Mesenchymal stem cell (in vitro differentiated cells and primary cell): ENCODE results near the gene HAND2.

Experiments used
- DNase-seq: peaks from one replicate; pipeline ENCODE4 v3.0.0-alpha.2; 2013
- H2AFZ ChIP-seq: one replicate; pipeline ENCODE4 v1.6.1; 2013; ENCODE audit warnings: low read depth, mild to moderate bottlenecking, control low read depth, inconsistent platforms, low read length, moderate library complexity
- H2AK5ac ChIP-seq: 2 replicates; pipeline ENCODE4 v1.6.1; 2013; ENCODE audit warnings: low read length, moderate library complexity, mild to moderate bottlenecking, inconsistent platforms; ENCODE audit not compliant: severe bottlenecking
- H2BK120ac ChIP-seq: one replicate; pipeline ENCODE4 v1.6.1; 2013; ENCODE audit warnings: low read depth, mild to moderate bottlenecking, inconsistent platforms, low read length, moderate library complexity
- H2BK12ac ChIP-seq, 2 experiments: one replicate each; pipeline ENCODE4 v1.6.1; 2013; ENCODE audit warnings: inconsistent platforms in 2 of 2, low read length in 2 of 2, mild to moderate bottlenecking in 2 of 2, moderate library complexity in 2 of 2, control low read depth in 1 of 2
- H2BK15ac ChIP-seq: one replicate; pipeline ENCODE4 v1.6.1; 2013; ENCODE audit warnings: mild to moderate bottlenecking, low read depth, inconsistent platforms; ENCODE audit not compliant: poor library complexity, severe bottlenecking
- H2BK5ac ChIP-seq: 2 replicates; pipeline ENCODE4 v1.6.1; 2013; ENCODE audit warnings: low read depth, mild to moderate bottlenecking, low read length, control low read depth, inconsistent platforms; ENCODE audit not compliant: poor library complexity, severe bottlenecking
- H3K14ac ChIP-seq, 2 experiments: one replicate each; pipeline ENCODE4 v1.6.1; 2013; ENCODE audit warnings: inconsistent platforms in 2 of 2, low read length in 2 of 2, control low read depth in 1 of 2, mild to moderate bottlenecking in 1 of 2, moderate library complexity in 1 of 2
- H3K18ac ChIP-seq, 2 experiments: one replicate each; pipeline ENCODE4 v1.6.1; 2013; ENCODE audit warnings: inconsistent platforms in 2 of 2, low read length in 2 of 2, control low read depth in 1 of 2, low read depth in 1 of 2, mild to moderate bottlenecking in 1 of 2
- H3K23ac ChIP-seq, 2 experiments: one replicate each; pipeline ENCODE4 v1.6.1; 2013; ENCODE audit warnings: inconsistent platforms in 2 of 2, low read length in 2 of 2, mild to moderate bottlenecking in 2 of 2, moderate library complexity in 2 of 2, control low read depth in 1 of 2
- H3K27ac ChIP-seq: 2 replicates; pipeline ENCODE4 v1.5.1; 2013; ENCODE audit warnings: mild to moderate bottlenecking, moderate library complexity, low read length, control low read depth, inconsistent platforms; ENCODE audit not compliant: poor library complexity, severe bottlenecking
- H3K27me3 ChIP-seq, 2 experiments: 2 replicates each; pipeline versions ENCODE4 v1.6.1 to v1.7.0; 2013; ENCODE audit warnings: low read length in 2 of 2, mild to moderate bottlenecking in 2 of 2, moderate library complexity in 2 of 2, control low read depth in 1 of 2, inconsistent platforms in 1 of 2; ENCODE audit not compliant: control insufficient read depth in 1 of 2, insufficient read depth in 1 of 2
- H3K36me3 ChIP-seq, 2 experiments: 2 replicates each; pipeline versions ENCODE4 v1.6.1 to v1.7.0; 2013; ENCODE audit warnings: low read length in 2 of 2, control low read depth in 1 of 2, inconsistent platforms in 1 of 2, low read depth in 1 of 2, mild to moderate bottlenecking in 1 of 2; ENCODE audit not compliant: insufficient read depth in 2 of 2, control insufficient read depth in 1 of 2
- H3K4ac ChIP-seq, 2 experiments: one replicate each; pipeline ENCODE4 v1.6.1; 2013; ENCODE audit warnings: inconsistent platforms in 2 of 2, low read length in 2 of 2, mild to moderate bottlenecking in 2 of 2, moderate library complexity in 2 of 2, control low read depth in 1 of 2, low read depth in 1 of 2
- H3K4me1 ChIP-seq: 2 replicates; pipeline ENCODE4 v1.6.1; 2013; ENCODE audit warnings: low read depth, low read length, control low read depth; ENCODE audit not compliant: control insufficient read depth, insufficient read depth
- H3K4me2 ChIP-seq: 2 replicates; pipeline ENCODE4 v1.6.1; 2013; ENCODE audit warnings: low read length, mild to moderate bottlenecking, inconsistent platforms; ENCODE audit not compliant: poor library complexity, severe bottlenecking
- H3K4me3 ChIP-seq, 2 experiments: 2 replicates each; pipeline versions ENCODE4 v1.5.1 to v1.7.0; 2013; ENCODE audit warnings: low read length in 2 of 2, mild to moderate bottlenecking in 2 of 2, control low read depth in 1 of 2, low read depth in 1 of 2; ENCODE audit not compliant: insufficient read depth in 1 of 2
- H3K79me1 ChIP-seq: replicated peaks from 2 replicates; pipeline ENCODE4 v1.6.1; 2013; ENCODE audit warnings: mild to moderate bottlenecking, control low read depth, low read length, inconsistent platforms; ENCODE audit not compliant: poor library complexity, severe bottlenecking
- H3K9ac ChIP-seq: 2 replicates; pipeline ENCODE4 v1.7.0; 2013; ENCODE audit warnings: mild to moderate bottlenecking, low read length, moderate library complexity
- H3K9me3 ChIP-seq: 2 replicates; pipeline ENCODE4 v1.7.0; 2013; ENCODE audit warnings: mild to moderate bottlenecking, low read length; ENCODE audit not compliant: control insufficient read depth
- H4K8ac ChIP-seq: one replicate; pipeline ENCODE4 v1.6.1; 2013; ENCODE audit warnings: inconsistent platforms, mild to moderate bottlenecking, low read length, moderate library complexity
- H4K91ac ChIP-seq: one replicate; pipeline ENCODE4 v1.6.1; 2013; ENCODE audit warnings: mild to moderate bottlenecking, low read length, inconsistent platforms
- WGBS: methylation state at CpG from one replicate; pipeline ENCODE4 v1.1.7; 2013; ENCODE audit warnings: mixed read lengths; 5-methylcytosine and 5-hydroxymethylcytosine counted together

The HAND2 gene

DNA sequence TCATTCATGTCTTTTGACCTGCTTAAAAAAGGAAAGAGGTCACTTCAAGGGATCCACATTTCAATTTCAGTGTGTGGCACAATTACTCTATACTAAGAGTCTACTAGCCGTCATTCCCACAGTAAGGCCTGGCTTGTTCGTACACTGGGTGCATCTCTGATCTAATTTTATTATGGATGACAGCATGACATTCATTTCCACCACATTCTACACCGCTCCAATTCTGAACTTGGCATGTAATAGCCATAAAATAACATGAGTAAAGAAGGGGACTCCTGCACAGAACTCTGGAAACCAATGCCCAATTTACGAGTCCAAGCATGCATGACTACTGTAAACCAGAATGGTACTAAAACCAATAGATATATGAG lies 51.1 kb downstream of the HAND2 start:
- no peak overlapping the region for H2AK5ac ChIP-seq
- H2BK5ac ChIP-seq = no peak overlapping the region
- no peak overlapping the region for H3K23ac ChIP-seq
- H2BK15ac ChIP-seq = no peak overlapping the region
- no peaks in the 10 kb centered on the region for H3K36me3 ChIP-seq
- no peak overlapping the region for H2AFZ ChIP-seq
- H3K4me1 ChIP-seq = no peaks in the 10 kb centered on the region
- no peak overlapping the region for H3K4me3 ChIP-seq
- peak overlapping the region; percentile 31 for H3K9ac ChIP-seq
- no peaks in the 10 kb centered on the region for H3K27me3 ChIP-seq
- no peak for DNase-seq
- no peaks in the 10 kb centered on the region for H3K79me1 ChIP-seq
- H3K4me2 ChIP-seq = no peak overlapping the region
- no peak overlapping the region for H3K18ac ChIP-seq
- no peak overlapping the region for H4K91ac ChIP-seq
- no peak overlapping the region for H3K27ac ChIP-seq
- no peaks in the 10 kb centered on the region for H3K9me3 ChIP-seq
- no peak overlapping the region for H2BK120ac ChIP-seq
- 94% methylated on average over 3 of the region's 4 CpGs for WGBS
- no peak overlapping the region for H3K14ac ChIP-seq
- H4K8ac ChIP-seq = no peak overlapping the region
- no peak overlapping the region for H2BK12ac ChIP-seq
- H3K4ac ChIP-seq = no peak overlapping the region

DNA sequence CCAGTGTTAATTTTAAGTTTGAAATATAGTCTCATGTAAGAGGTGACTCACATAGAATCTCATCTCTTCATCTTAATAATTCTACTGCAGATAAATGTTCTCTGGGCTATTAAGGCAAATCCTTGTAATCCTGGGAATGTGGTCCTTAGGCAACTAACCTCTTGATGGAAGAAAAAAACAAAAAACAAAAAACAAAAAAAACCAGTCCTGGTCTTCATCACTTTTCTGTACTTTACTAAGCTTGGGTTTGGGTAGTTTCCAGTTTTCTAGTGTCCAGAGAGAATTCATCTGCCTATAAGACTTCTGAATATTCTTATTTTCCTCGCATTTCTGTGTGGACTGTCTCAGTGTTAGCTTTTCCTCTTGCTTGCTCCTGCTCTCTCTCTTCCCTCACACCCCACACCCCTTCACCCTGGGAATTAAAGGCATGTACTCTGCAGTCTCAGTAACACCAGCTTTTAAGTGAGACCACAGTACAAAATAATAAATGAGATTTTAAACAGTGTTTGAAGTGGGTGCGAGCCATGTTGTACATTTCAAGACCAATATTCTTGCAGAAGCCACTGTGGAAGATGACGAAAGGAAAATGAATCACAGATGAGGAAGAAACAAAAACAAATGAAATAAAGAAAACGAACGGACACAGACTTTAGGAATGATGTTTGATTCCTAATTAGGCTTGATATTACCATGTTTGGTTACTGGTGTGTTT lies 51.7 kb downstream of the HAND2 start:
- H3K36me3 ChIP-seq = no peaks in the 10 kb centered on the region
- H2BK15ac ChIP-seq = no peak overlapping the region
- no peak overlapping the region for H4K8ac ChIP-seq
- H3K18ac ChIP-seq = no peak overlapping the region
- no peak overlapping the region for H2AK5ac ChIP-seq
- H3K27ac ChIP-seq = no peak overlapping the region
- no peak overlapping the region for H3K4me3 ChIP-seq
- no peak overlapping the region for H2AFZ ChIP-seq
- no peaks in the 10 kb centered on the region for H3K4me1 ChIP-seq
- H3K27me3 ChIP-seq = no peaks in the 10 kb centered on the region
- H3K4me2 ChIP-seq = no peak overlapping the region
- peak overlapping the region; percentile 31 for H3K9ac ChIP-seq
- no peak overlapping the region for H3K14ac ChIP-seq
- 72% methylated on average over 5 of the region's 5 CpGs for WGBS
- H2BK120ac ChIP-seq = no peak overlapping the region
- H4K91ac ChIP-seq = no peak overlapping the region
- no peak overlapping the region for H3K4ac ChIP-seq
- H3K23ac ChIP-seq = no peak overlapping the region
- no peaks in the 10 kb centered on the region for H3K79me1 ChIP-seq
- H3K9me3 ChIP-seq = no peaks in the 10 kb centered on the region
- no peak for DNase-seq
- no peak overlapping the region for H2BK5ac ChIP-seq
- H2BK12ac ChIP-seq = no peak overlapping the region

DNA sequence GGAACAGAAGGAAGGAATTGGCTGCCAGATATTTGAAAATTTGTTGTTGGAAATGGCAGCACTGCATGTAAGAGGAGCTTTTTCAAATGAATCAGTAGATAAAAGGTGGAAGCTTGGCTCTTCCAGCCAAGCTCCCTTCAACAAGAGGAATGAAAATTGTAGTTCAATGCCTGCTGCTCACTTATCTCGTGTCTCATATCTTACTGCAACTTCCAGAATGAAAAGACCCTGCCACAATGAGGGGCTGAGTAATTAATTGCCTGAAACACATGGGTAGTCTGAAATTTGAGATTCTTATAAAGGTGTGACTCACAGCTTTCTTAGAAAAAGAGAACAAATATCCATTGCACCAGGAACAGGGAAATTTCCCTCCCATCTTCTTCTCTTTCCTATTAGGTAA lies 53.0 kb downstream of the HAND2 start:
- no peak overlapping the region for H3K27ac ChIP-seq

More for the DNA sequence above, 53.0 kb downstream of the HAND2 start:
- H3K14ac ChIP-seq = no peak overlapping the region
- H2BK120ac ChIP-seq = no peak overlapping the region
- no peak overlapping the region for H2AK5ac ChIP-seq
- no peak for DNase-seq
- no peaks in the 10 kb centered on the region for H3K9me3 ChIP-seq
- no peak overlapping the region for H2BK5ac ChIP-seq
- WGBS = 100% methylated on average over 1 of the region's 1 CpG
- no peak overlapping the region for H2BK12ac ChIP-seq
- H3K4ac ChIP-seq = no peak overlapping the region
- H3K36me3 ChIP-seq = no peaks in the 10 kb centered on the region
- no peak overlapping the region for H2AFZ ChIP-seq
- H4K91ac ChIP-seq = no peak overlapping the region
- H3K4me2 ChIP-seq = no peak overlapping the region
- H3K23ac ChIP-seq = no peak overlapping the region
- H3K4me3 ChIP-seq = no peak overlapping the region
- no peak overlapping the region for H2BK15ac ChIP-seq
- no peaks in the 10 kb centered on the region for H3K4me1 ChIP-seq
- no peak overlapping the region for H3K18ac ChIP-seq
- no peak overlapping the region for H4K8ac ChIP-seq
- no peaks in the 10 kb centered on the region for H3K27me3 ChIP-seq
- no peak overlapping the region for H3K9ac ChIP-seq
- no peaks in the 10 kb centered on the region for H3K79me1 ChIP-seq
